GM19099 (cell line): ENCODE measurements around the gene CACNA1C.

ENCODE experiments used
- POLR2A ChIP-seq: IDR thresholded peaks from 3 replicates; pipeline ENCODE4 v1.6.1; 2011; ENCODE audit warnings: low read depth; ENCODE audit not compliant: insufficient read length; ENCODE audit errors: extremely low read depth

The CACNA1C gene

GRCh38 chr12:2644683-2645405 lies 592.1 kb downstream of the CACNA1C start:
- no peak for TF ChIP-seq POLR2A

- no peak for TF ChIP-seq POLR2A
Measured at GRCh38 chr12:2645460-2645859, 592.7 kb downstream of the CACNA1C start.

- TF ChIP-seq POLR2A, result no peak
Measured at GRCh38 chr12:2646341-2646740, 593.6 kb downstream of the CACNA1C start.

GRCh38 chr12:2647186-2647585 lies 594.4 kb downstream of the CACNA1C start:
- no peak for TF ChIP-seq POLR2A

GRCh38 chr12:2648406-2648805 lies 595.6 kb downstream of the CACNA1C start:
- no peak for TF ChIP-seq POLR2A

GRCh38 chr12:2649201-2650030 lies 596.6 kb downstream of the CACNA1C start:
- no peak for TF ChIP-seq POLR2A

GRCh38 chr12:2650261-2651067 lies 597.7 kb downstream of the CACNA1C start:
- TF ChIP-seq POLR2A, result no peak

- no peak for TF ChIP-seq POLR2A
Measured at GRCh38 chr12:2651068-2651965, 598.5 kb downstream of the CACNA1C start.

GRCh38 chr12:2652011-2652400 lies 599.2 kb downstream of the CACNA1C start:
- TF ChIP-seq POLR2A, result no peak

- TF ChIP-seq POLR2A, result no peak
Measured at GRCh38 chr12:2652401-2653081, 599.8 kb downstream of the CACNA1C start.

GRCh38 chr12:2653461-2653965 lies 600.7 kb downstream of the CACNA1C start:
- no peak for TF ChIP-seq POLR2A

- no peak for TF ChIP-seq POLR2A
Measured at GRCh38 chr12:2654311-2654710, 601.5 kb downstream of the CACNA1C start.

GRCh38 chr12:2654741-2655140 lies 602.0 kb downstream of the CACNA1C start:
- TF ChIP-seq POLR2A, result no peak

- no peak for TF ChIP-seq POLR2A
Measured at GRCh38 chr12:2662524-2662923, 609.7 kb downstream of the CACNA1C start.
